BE2C (cell line): ENCODE data around the gene DDX27.
"Not testable (repeated sequence)": the region's sequence is repeated elsewhere in the genome, so short reads cannot be mapped to it uniquely, and the experiment has no call there.

ENCODE experiments used
- DNase-seq: peaks from one replicate; pipeline ENCODE4 v3.0.0-alpha.2; 2020
- H3K27me3 ChIP-seq: fragments of 250-450 bp; sonication (Bioruptor Pico); 2 replicates; pipeline ENCODE4 v1.5.1; 2020; ENCODE audit warnings: mild to moderate bottlenecking
- H3K36me3 ChIP-seq: fragments of 250-450 bp; sonication (Bioruptor Pico); 2 replicates; pipeline ENCODE4 v1.5.1; 2020; ENCODE audit warnings: mild to moderate bottlenecking
- H3K4me1 ChIP-seq: fragments of 250-450 bp; sonication (Bioruptor Pico); 2 replicates; pipeline ENCODE4 v1.5.1; 2020
- H3K4me3 ChIP-seq: 2 replicates; pipeline ENCODE4 v1.5.1; 2011; ENCODE audit warnings: low read depth, low read length
- H3K9me3 ChIP-seq: fragments of 250-450 bp; sonication (Bioruptor Pico); 2 replicates; pipeline ENCODE4 v1.5.1; 2020
- TF ChIP-seq, protein P1 (sequence below): IDR thresholded peaks from 2 replicates; pipeline ENCODE4 v1.5.1; 2012; ENCODE audit warnings: mild to moderate bottlenecking, low read depth, low read length

DDX27 gene

DNA sequence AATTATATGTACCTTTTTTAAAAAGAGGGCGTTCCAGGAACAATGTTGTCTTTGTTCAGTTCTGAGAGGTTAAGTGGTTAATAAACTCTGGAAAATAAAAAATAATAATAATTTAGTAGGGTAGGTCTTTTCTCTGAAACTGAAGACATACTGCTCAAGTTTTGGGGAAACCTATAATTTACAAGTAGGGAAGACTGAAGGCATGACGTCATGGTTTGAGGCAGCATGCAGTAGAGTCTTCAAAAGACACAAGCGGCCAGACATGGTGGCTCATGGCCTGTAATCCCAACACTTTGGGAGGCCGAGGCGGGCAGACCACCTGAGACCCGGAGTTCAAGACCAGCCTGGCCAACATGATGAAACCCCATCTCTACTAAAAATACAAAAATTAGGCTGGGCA is 45.0 kb upstream of the DDX27 start:
- H3K4me3 ChIP-seq = no peak overlapping the region
- TF ChIP-seq, protein P1, sequence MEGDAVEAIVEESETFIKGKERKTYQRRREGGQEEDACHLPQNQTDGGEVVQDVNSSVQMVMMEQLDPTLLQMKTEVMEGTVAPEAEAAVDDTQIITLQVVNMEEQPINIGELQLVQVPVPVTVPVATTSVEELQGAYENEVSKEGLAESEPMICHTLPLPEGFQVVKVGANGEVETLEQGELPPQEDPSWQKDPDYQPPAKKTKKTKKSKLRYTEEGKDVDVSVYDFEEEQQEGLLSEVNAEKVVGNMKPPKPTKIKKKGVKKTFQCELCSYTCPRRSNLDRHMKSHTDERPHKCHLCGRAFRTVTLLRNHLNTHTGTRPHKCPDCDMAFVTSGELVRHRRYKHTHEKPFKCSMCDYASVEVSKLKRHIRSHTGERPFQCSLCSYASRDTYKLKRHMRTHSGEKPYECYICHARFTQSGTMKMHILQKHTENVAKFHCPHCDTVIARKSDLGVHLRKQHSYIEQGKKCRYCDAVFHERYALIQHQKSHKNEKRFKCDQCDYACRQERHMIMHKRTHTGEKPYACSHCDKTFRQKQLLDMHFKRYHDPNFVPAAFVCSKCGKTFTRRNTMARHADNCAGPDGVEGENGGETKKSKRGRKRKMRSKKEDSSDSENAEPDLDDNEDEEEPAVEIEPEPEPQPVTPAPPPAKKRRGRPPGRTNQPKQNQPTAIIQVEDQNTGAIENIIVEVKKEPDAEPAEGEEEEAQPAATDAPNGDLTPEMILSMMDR = no peak
- H3K4me1 ChIP-seq = no peaks in the 10 kb centered on the region
- no peak for DNase-seq
- peaks cover 14% of the 10 kb centered on the region for H3K36me3 ChIP-seq
- H3K27me3 ChIP-seq = no peaks in the 10 kb centered on the region
- no peaks in the 10 kb centered on the region for H3K9me3 ChIP-seq

DNA sequence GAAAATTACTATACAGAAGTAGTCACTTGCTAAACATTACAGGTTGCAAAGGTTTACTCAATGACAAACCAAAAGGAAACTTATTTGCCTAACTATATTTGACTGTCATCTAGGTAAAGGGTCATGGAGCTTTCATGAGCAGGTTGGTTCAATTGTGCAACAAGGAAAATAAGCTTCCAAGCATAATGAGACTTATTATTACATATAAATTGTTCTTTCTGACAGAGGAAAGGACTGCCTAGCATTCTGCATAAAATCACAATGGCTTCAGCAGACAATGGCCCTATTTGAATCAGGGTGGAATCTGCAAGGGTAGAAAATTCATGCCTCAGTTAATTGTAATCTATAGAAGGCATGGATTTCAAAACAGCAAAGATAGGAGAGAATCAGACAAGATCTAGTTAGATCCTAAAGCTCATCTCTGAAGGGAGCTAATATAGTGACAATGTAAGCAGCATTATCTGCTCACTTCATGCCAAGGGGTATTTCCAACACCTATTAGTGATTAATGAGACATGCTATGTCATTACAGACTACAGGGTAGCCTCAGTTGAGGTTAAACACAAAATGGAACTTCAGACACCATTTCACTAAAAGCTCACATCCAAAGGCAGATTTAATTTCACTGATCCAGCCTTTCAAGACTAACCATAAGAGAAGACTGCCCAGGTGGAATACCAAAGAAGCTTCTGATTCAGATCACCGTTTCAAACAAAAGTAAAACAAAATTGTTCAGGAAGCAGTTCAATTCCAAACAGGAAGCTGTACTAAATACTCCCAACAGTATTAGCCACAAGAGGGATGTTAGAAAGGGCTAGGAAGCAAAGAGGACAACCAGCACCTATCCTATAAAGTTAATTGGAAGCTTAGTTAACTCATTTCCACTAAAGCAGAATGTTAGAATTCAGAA is 39.6 kb upstream of the DDX27 start:
- Histone ChIP-seq H3K9me3 (no peaks in the 10 kb centered on the region), H3K36me3 (peaks cover 8% of the 10 kb centered on the region), H3K4me3 (no peak overlapping the region), H3K4me1 (peaks cover 6% of the 10 kb centered on the region; the same call in 1 of the 2 replicates), H3K27me3 (no peaks in the 10 kb centered on the region)
- no peak for DNase-seq
- TF ChIP-seq, protein P1 = no peak

DNA sequence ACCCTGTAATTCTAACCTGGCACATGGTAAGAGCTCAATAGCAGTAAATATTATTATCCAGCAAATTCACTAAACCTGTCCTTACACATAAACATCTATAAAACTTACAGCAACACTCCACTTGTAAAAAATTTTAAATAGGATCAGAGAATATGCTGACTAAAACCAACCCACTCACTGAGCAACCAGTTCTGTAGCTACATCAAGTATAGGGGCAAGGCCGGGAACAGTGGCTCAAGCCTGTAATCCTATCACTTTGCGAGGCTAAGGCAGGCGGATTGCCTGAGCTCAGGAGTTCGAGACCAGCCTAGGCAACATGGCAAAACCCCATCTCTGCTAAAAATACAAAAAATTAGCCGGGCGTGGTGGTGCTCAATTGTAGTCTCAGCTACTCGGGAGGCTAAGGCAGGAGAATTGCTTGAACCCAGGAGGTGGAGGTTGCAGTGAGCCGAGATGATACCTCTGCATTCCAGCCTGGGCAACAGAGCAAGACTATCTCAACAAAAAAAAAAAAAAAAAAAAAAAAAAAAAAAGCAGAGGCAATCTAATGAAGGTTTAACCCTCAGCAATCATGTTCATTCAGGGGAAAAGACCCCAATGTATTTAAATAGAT is 37.8 kb upstream of the DDX27 start:
- Histone ChIP-seq H3K9me3 (no peaks in the 10 kb centered on the region), H3K4me3 (no peak overlapping the region), H3K4me1 (peaks cover 6% of the 10 kb centered on the region; the same call in 1 of the 2 replicates), H3K36me3 (peaks cover 8% of the 10 kb centered on the region), H3K27me3 (no peaks in the 10 kb centered on the region)
- no peak for DNase-seq
- TF ChIP-seq, protein P1 = no peak

DNA sequence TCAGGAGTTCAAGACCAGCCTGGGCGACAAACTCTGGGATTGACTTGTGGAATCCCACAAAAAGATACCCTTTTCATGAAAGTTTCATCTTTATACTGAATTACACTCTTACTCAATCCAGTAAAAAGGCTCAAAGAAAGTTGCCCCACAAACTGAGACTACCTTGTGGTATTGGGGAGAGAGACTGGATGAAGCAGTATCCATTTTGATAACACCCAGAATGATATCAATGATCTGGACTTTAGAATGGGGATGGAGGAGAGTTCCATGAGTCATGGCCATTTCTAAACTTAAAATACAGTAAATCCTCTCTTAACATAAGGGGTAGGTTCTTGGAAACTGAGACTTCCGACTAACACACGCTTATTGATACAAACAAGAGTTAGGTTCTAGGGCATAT is 35.8 kb upstream of the DDX27 start:
- peaks cover 6% of the 10 kb centered on the region; the same call in 1 of the 2 replicates for H3K4me1 ChIP-seq
- peaks cover under 1% of the 10 kb centered on the region for H3K36me3 ChIP-seq
- no peaks in the 10 kb centered on the region for H3K27me3 ChIP-seq
- no peak overlapping the region for H3K4me3 ChIP-seq
- DNase-seq = no peak
- no peaks in the 10 kb centered on the region for H3K9me3 ChIP-seq
- TF ChIP-seq, protein P1 = no peak

DNA sequence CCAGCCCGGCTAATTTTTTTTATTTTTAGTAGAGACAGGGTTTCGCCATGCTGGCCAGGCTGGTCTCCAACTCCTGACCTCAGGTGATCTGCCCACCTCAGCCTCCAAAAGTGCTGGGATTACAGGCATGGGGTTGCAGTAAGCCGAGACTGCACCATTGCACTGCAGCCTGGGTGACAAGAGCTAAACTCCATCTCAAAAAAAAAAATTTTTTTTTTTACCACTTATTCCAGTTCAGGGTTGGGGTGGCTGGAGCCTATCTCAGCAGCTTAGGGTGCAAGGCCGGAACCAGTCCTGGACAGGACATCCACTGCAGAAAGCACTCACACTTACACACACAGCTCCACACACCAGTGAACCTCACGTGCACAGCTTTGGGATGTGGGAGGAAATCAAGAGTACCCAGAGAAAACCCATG is 35.1 kb upstream of the DDX27 start:
- H3K36me3 ChIP-seq, H3K9me3 ChIP-seq, H3K4me1 ChIP-seq, DNase-seq, H3K4me3 ChIP-seq, H3K27me3 ChIP-seq: not testable (repeated sequence)

DNA sequence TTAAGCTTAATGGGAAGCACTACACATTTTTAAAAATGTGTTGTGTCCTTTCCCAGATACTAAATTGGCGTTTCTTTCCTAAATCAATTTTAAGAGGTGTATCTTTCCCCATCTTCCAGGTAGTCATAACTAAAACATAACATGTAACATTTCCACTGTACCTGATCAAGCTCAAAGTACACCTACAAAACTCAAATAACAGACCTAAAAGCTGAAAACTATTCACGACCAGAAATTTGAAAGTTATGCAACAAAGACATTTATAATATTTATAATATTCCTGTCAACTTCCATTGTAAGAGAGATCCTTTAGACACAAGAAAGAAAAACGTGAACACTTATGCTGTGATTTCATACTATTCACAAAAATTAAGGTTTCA is 34.5 kb upstream of the DDX27 start:
- H3K4me1 ChIP-seq = peaks cover 6% of the 10 kb centered on the region; the same call in 1 of the 2 replicates
- H3K27me3 ChIP-seq = no peaks in the 10 kb centered on the region
- DNase-seq = no peak
- no peaks in the 10 kb centered on the region for H3K9me3 ChIP-seq
- TF ChIP-seq, protein P1 = no peak
- no peak overlapping the region for H3K4me3 ChIP-seq
- H3K36me3 ChIP-seq = no peaks in the 10 kb centered on the region
